Measurements from ENCODE around the gene MXD4.

The MXD4 gene

GRCh38 chr4:2250357-2251072 is 11.4 kb downstream of the MXD4 start:
- no peak for TF ChIP-seq ZNF274 (IDR thresholded peaks at IDR 0.05; ENCODE audit: low read depth, low read length)
- no peak overlapping the region for H3K4me3 ChIP-seq (ENCODE audit: low read length)

GRCh38 chr4:2249526-2250356 is 12.2 kb downstream of the MXD4 start:
- TF ChIP-seq ZNF274 (IDR thresholded peaks at IDR 0.05; ENCODE audit: low read depth, low read length): no peak
- H3K4me3 ChIP-seq (ENCODE audit: low read length): no peak overlapping the region

- no peak overlapping the region for H3K4me3 ChIP-seq (ENCODE audit: low read length)
- no peak for TF ChIP-seq ZNF274 (IDR thresholded peaks at IDR 0.05; ENCODE audit: low read depth, low read length)
Observed at GRCh38 chr4:2248821-2249261, 13.1 kb downstream of the MXD4 start.

GRCh38 chr4:2248044-2248780 is 13.7 kb downstream of the MXD4 start:
- TF ChIP-seq ZNF274 (IDR thresholded peaks at IDR 0.05; ENCODE audit: low read depth, low read length): no peak
- H3K4me3 ChIP-seq (ENCODE audit: low read length): no peak overlapping the region

GRCh38 chr4:2247128-2248043 is 14.5 kb downstream of the MXD4 start:
- H3K4me3 ChIP-seq (ENCODE audit: low read length): no peak overlapping the region
- no peak for TF ChIP-seq ZNF274 (IDR thresholded peaks at IDR 0.05; ENCODE audit: low read depth, low read length)

GRCh38 chr4:2246384-2247127 is 15.4 kb downstream of the MXD4 start:
- H3K4me3 ChIP-seq (ENCODE audit: low read length): no peak overlapping the region
- TF ChIP-seq ZNF274 (IDR thresholded peaks at IDR 0.05; ENCODE audit: low read depth, low read length): no peak

GRCh38 chr4:2245787-2246275 is 16.1 kb downstream of the MXD4 start:
- no peak for TF ChIP-seq ZNF274 (IDR thresholded peaks at IDR 0.05; ENCODE audit: low read depth, low read length)
- no peak overlapping the region for H3K4me3 ChIP-seq (ENCODE audit: low read length)

GRCh38 chr4:2245057-2245786 is 16.7 kb downstream of the MXD4 start:
- no peak overlapping the region for H3K4me3 ChIP-seq (ENCODE audit: low read length)

GRCh38 chr4:2243681-2244380 is 18.1 kb downstream of the MXD4 start:
- TF ChIP-seq ZNF274 (IDR thresholded peaks at IDR 0.05; ENCODE audit: low read depth, low read length): no peak
- no peak overlapping the region for H3K4me3 ChIP-seq (ENCODE audit: low read length)

More at GRCh38 chr4:2245057-2245786, 16.7 kb downstream of the MXD4 start:
- TF ChIP-seq ZNF274 (IDR thresholded peaks at IDR 0.05; ENCODE audit: low read depth, low read length): no peak

- peak within 1 kb of the TSS; percentile 73 for H3K4me3 ChIP-seq (ENCODE audit: low read length)
- no peak for TF ChIP-seq ZNF274 (IDR thresholded peaks at IDR 0.05; ENCODE audit: low read depth, low read length)
Observed at GRCh38 chr4:2241410-2242353, 20.2 kb downstream of the MXD4 start, which contains the start of the genes HAUS3 and POLN. Gene HAUS3, minus strand, starts transcription at chr4:2242121. Its CDS starts 1,175 bp downstream, at chr4:2240946. Gene POLN, minus strand, starts transcription at chr4:2242121. Its CDS starts 12,890 bp downstream, at chr4:2229231.
